ENCODE results near the gene COMT.

Gene COMT

GRCh38 chr22:19968450-19968891 is 26.9 kb downstream of the COMT start:
- H3K4me3 ChIP-seq (replicated peaks; ENCODE audit: insufficient read depth, low read length) = no peak overlapping the region
- H3K27me3 ChIP-seq (ENCODE audit: insufficient read depth, poor library complexity, severe bottlenecking) = no peaks in the 10 kb centered on the region
- no peak for DNase-seq (ENCODE audit: low read depth in 1 of 2, low spot score in 1 of 2)
- TF ChIP-seq CTCF (IDR thresholded peaks at IDR 0.05; ENCODE audit: insufficient read depth, low read length) = no peak
- no peak for TF ChIP-seq POLR2AphosphoS5 (IDR thresholded peaks at IDR 0.05; ENCODE audit: low read depth)
- TF ChIP-seq, protein P1, sequence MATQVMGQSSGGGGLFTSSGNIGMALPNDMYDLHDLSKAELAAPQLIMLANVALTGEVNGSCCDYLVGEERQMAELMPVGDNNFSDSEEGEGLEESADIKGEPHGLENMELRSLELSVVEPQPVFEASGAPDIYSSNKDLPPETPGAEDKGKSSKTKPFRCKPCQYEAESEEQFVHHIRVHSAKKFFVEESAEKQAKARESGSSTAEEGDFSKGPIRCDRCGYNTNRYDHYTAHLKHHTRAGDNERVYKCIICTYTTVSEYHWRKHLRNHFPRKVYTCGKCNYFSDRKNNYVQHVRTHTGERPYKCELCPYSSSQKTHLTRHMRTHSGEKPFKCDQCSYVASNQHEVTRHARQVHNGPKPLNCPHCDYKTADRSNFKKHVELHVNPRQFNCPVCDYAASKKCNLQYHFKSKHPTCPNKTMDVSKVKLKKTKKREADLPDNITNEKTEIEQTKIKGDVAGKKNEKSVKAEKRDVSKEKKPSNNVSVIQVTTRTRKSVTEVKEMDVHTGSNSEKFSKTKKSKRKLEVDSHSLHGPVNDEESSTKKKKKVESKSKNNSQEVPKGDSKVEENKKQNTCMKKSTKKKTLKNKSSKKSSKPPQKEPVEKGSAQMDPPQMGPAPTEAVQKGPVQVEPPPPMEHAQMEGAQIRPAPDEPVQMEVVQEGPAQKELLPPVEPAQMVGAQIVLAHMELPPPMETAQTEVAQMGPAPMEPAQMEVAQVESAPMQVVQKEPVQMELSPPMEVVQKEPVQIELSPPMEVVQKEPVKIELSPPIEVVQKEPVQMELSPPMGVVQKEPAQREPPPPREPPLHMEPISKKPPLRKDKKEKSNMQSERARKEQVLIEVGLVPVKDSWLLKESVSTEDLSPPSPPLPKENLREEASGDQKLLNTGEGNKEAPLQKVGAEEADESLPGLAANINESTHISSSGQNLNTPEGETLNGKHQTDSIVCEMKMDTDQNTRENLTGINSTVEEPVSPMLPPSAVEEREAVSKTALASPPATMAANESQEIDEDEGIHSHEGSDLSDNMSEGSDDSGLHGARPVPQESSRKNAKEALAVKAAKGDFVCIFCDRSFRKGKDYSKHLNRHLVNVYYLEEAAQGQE (IDR thresholded peaks at IDR 0.05; ENCODE audit: insufficient replicate concordance, low read depth) = no peak
- TF ChIP-seq SPI1 (IDR thresholded peaks at IDR 0.05; ENCODE audit: borderline replicate concordance, low read depth) = no peak
- no peak for TF ChIP-seq GABPA (IDR thresholded peaks at IDR 0.05; ENCODE audit: low read depth)
- H3K27ac ChIP-seq (replicated peaks) = no peak overlapping the region

- Histone ChIP-seq H3K27ac (replicated peaks) (no peak overlapping the region), H3K4me3 (replicated peaks; ENCODE audit: insufficient read depth, low read length) (no peak overlapping the region), H3K27me3 (ENCODE audit: insufficient read depth, poor library complexity, severe bottlenecking) (no peaks in the 10 kb centered on the region)
- DNase-seq (ENCODE audit: low read depth in 1 of 2, low spot score in 1 of 2) = no peak
- no peak for TF ChIP-seq SPI1 (IDR thresholded peaks at IDR 0.05; ENCODE audit: borderline replicate concordance, low read depth)
- TF ChIP-seq CTCF (IDR thresholded peaks at IDR 0.05; ENCODE audit: insufficient read depth, low read length) = no peak
- no peak for TF ChIP-seq GABPA (IDR thresholded peaks at IDR 0.05; ENCODE audit: low read depth)
- TF ChIP-seq, protein P1 (IDR thresholded peaks at IDR 0.05; ENCODE audit: insufficient replicate concordance, low read depth) = no peak
- TF ChIP-seq POLR2AphosphoS5 (IDR thresholded peaks at IDR 0.05; ENCODE audit: low read depth) = no peak; the same call in 1 of the 2 replicates
Measured at GRCh38 chr22:19969141-19969928, 27.8 kb downstream of the COMT start.

GRCh38 chr22:19970031-19970478 is 28.5 kb downstream of the COMT start:
- H3K4me3 ChIP-seq (replicated peaks; ENCODE audit: insufficient read depth, low read length) = no peak overlapping the region
- H3K27me3 ChIP-seq (ENCODE audit: insufficient read depth, poor library complexity, severe bottlenecking) = no peaks in the 10 kb centered on the region
- no peak for DNase-seq (ENCODE audit: low read depth in 1 of 2, low spot score in 1 of 2)
- no peak for TF ChIP-seq SPI1 (IDR thresholded peaks at IDR 0.05; ENCODE audit: borderline replicate concordance, low read depth)
- TF ChIP-seq POLR2AphosphoS5 (IDR thresholded peaks at IDR 0.05; ENCODE audit: low read depth) = no peak
- TF ChIP-seq, protein P1 (IDR thresholded peaks at IDR 0.05; ENCODE audit: insufficient replicate concordance, low read depth) = no peak
- TF ChIP-seq CTCF (IDR thresholded peaks at IDR 0.05; ENCODE audit: insufficient read depth, low read length) = no peak
- no peak for TF ChIP-seq GABPA (IDR thresholded peaks at IDR 0.05; ENCODE audit: low read depth)
- no peak overlapping the region for H3K27ac ChIP-seq (replicated peaks)

Measured in HL-60 (cell line).